K562 (cell line): ENCODE data around the gene CERS4. TPM values are rescaled to one million over a fixed set of nuclear protein-coding genes. Genes with fewer than 3 reads are reported as not detected.

Experiments
- ATAC-seq: fragments of 200-7000 bp; cut with Tn5 transposase; 3 replicates; pipeline ENCODE4 v1.9.1; 2020; ENCODE audit warnings: moderate library complexity
- BruUV-seq: library from RNA; stranded (reverse); fragments of 400-500 nt; replicated peaks from 2 replicates; lab custom pipeline; 2021; lab: Mats Ljungman, UMichigan
- CTCF ChIA-PET: fragments of 300-600 bp; formaldehyde crosslinking; extraction: SDS; loops from one replicate; lab custom pipeline; 2021; ENCODE audit warnings: low intra/inter-chr PET ratio; lab: Yijun Ruan, JAX
- POLR2A ChIA-PET: fragments of 300-600, 350-650 bp; sonication (Branson Sonifier 250); formaldehyde crosslinking; extraction: SDS; loops from one replicate; lab custom pipeline; 2021; ENCODE audit warnings: antibody characterized with exemption, inconsistent platforms; lab: Yijun Ruan, JAX
- DNase-seq, 4 experiments: peaks; one replicate each; pipeline versions ENCODE4 v3.0.0 to v3.0.0-alpha.2; 2011 to 2018; ENCODE audit warnings: low spot score in 3 of 4, mixed read lengths in 3 of 4; ENCODE audit errors: extremely low read depth in 1 of 4
- FAIRE-seq: peaks from 2 replicates; lab custom pipeline; 2011; peaks lifted over from hg19 to GRCh38; lab: Jason Lieb, UNC
- H2AFZ ChIP-seq: 2 replicates; pipeline ENCODE4 v1.6.0; 2011; ENCODE audit warnings: low read depth, low read length, control low read depth, inconsistent platforms
- H3K27ac ChIP-seq: fragments of 200-600 bp; 3 replicates; pipeline ENCODE4 v1.8.0; 2011; ENCODE audit warnings: low read depth, mild to moderate bottlenecking, control low read depth, inconsistent platforms, low read length, moderate library complexity, mixed read lengths; ENCODE audit errors: extremely low read depth
- H3K27me3 ChIP-seq, 2 experiments: fragments of 300-600 bp in 1 of 2; 2 replicates in 1 of 2; 3 replicates in 1 of 2; pipeline versions ENCODE4 v1.6.0 to v1.8.0; 2011; ENCODE audit warnings: inconsistent platforms in 2 of 2, low read length in 2 of 2, mild to moderate bottlenecking in 1 of 2, mixed read lengths in 1 of 2, moderate library complexity in 1 of 2; ENCODE audit not compliant: control insufficient read depth in 2 of 2, insufficient read depth in 2 of 2
- H3K36me3 ChIP-seq: fragments of 300-600 bp; 3 replicates; pipeline ENCODE4 v1.8.0; 2011; ENCODE audit warnings: mild to moderate bottlenecking, low read length, inconsistent platforms; ENCODE audit not compliant: control insufficient read depth, insufficient read depth
- H3K4me1 ChIP-seq, 2 experiments: fragments of 200-600 bp in 1 of 2; replicated peaks in 1 of 2; 2 replicates in 1 of 2; 3 replicates in 1 of 2; pipeline versions ENCODE4 v1.5.1 to v1.8.0; 2011; ENCODE audit warnings: inconsistent platforms in 2 of 2, low read length in 2 of 2, mild to moderate bottlenecking in 1 of 2, mixed read lengths in 1 of 2, moderate library complexity in 1 of 2; ENCODE audit not compliant: control insufficient read depth in 2 of 2, insufficient read depth in 2 of 2
- H3K4me2 ChIP-seq: 2 replicates; pipeline ENCODE4 v1.6.1; 2011; ENCODE audit warnings: low read length, control low read depth, inconsistent platforms, mixed read lengths; ENCODE audit not compliant: insufficient read depth
- H3K4me3 ChIP-seq: fragments of 200-600 bp; sonication (generic), shearing (Covaris generic); 2 replicates; pipeline ENCODE4 v1.5.1; 2016; ENCODE audit warnings: control low read depth, inconsistent platforms
- H3K79me2 ChIP-seq: fragments of 200-600 bp; 3 replicates; pipeline ENCODE4 v1.8.0; 2011; ENCODE audit warnings: low read length, inconsistent platforms; ENCODE audit not compliant: control insufficient read depth, insufficient read depth
- H3K9ac ChIP-seq, 2 experiments: 2 replicates each; pipeline versions ENCODE4 v1.6.0 to v1.6.1; 2011; ENCODE audit warnings: low read depth in 2 of 2, low read length in 2 of 2, control low read depth in 1 of 2, inconsistent platforms in 1 of 2, mild to moderate bottlenecking in 1 of 2, mixed read lengths in 1 of 2; ENCODE audit not compliant: insufficient read depth in 1 of 2
- H3K9me1 ChIP-seq: one replicate; pipeline ENCODE4 v1.6.0; 2011; ENCODE audit warnings: inconsistent platforms, mild to moderate bottlenecking, low read length, moderate library complexity; ENCODE audit not compliant: control insufficient read depth, insufficient read depth
- H3K9me3 ChIP-seq: replicated peaks from 2 replicates; pipeline ENCODE4 v1.5.1; 2011; ENCODE audit warnings: low read depth, low read length, inconsistent platforms; ENCODE audit not compliant: control insufficient read depth, insufficient read depth
- H4K20me1 ChIP-seq: replicated peaks from 2 replicates; pipeline ENCODE4 v1.6.1; 2011; ENCODE audit warnings: low read length, inconsistent platforms, mixed read lengths; ENCODE audit not compliant: control insufficient read depth, insufficient read depth
- BCOR ChIP-seq: fragments of 450-650 bp; IDR thresholded peaks from 2 replicates; pipeline ENCODE4 v1.6.1; 2016
- CREBBP ChIP-seq: IDR thresholded peaks from one replicate; pipeline ENCODE4 v1.6.1; 2012; ENCODE audit warnings: low read depth, mild to moderate bottlenecking, control low read depth, inconsistent platforms, low read length
- DMBX1 ChIP-seq: fragments of 250-450 bp; sonication (Bioruptor Pico); IDR thresholded peaks from 2 replicates; pipeline ENCODE4 v1.8.0; 2022; ENCODE audit warnings: inconsistent platforms, mild to moderate bottlenecking, moderate library complexity, borderline replicate concordance
- KDM1A ChIP-seq, 2 experiments: fragments of 450-650 bp; IDR thresholded peaks; 2 replicates each; pipeline ENCODE4 v1.6.1; 2016; ENCODE audit warnings: mild to moderate bottlenecking in 2 of 2
- PRPF4 ChIP-seq: fragments of 200-400 bp; formaldehyde crosslinking; IDR thresholded peaks from one replicate; pipeline ENCODE4 v1.6.1; 2017; ENCODE audit warnings: low read length, low read depth, mild to moderate bottlenecking; ENCODE audit not compliant: insufficient read depth, poor library complexity, severe bottlenecking
- PTBP1 ChIP-seq: fragments of 200-400 bp; formaldehyde crosslinking; IDR thresholded peaks from 2 replicates; pipeline ENCODE4 v1.6.1; 2017; ENCODE audit warnings: low read depth, low read length
- RBM25 ChIP-seq: fragments of 200-400 bp; formaldehyde crosslinking; IDR thresholded peaks from 2 replicates; pipeline ENCODE4 v1.6.1; 2018; ENCODE audit warnings: low read length, low read depth, moderate library complexity; ENCODE audit not compliant: severe bottlenecking
- STAT5A ChIP-seq: IDR thresholded peaks from 2 replicates; pipeline ENCODE4 v1.6.1; 2012; ENCODE audit warnings: low read length, inconsistent platforms, borderline replicate concordance
- ZFP36 ChIP-seq: fragments of 150-350 bp; IDR thresholded peaks from 2 replicates; pipeline ENCODE4 v1.6.1; 2018; ENCODE audit warnings: low read length, low read depth; ENCODE audit not compliant: partially characterized antibody
- WGBS: fragments of 100-300 bp; shearing (Covaris generic); methylation state at CpG from one replicate; pipeline ENCODE4 v1.1.6; 2016; ENCODE audit warnings: low coverage, mixed read lengths; ENCODE audit not compliant: insufficient coverage; ENCODE audit errors: missing lambda C conversion rate; 5-methylcytosine and 5-hydroxymethylcytosine counted together
- in situ Hi-C: fragments of 300-500 bp; cut with MboI; formaldehyde crosslinking; loops from 4 replicates; pipeline ENCODE4 v1.15.0; 2018; ENCODE audit warnings: inconsistent platforms, mixed read lengths
- intact Hi-C: fragments of 100-400 bp; cut with micrococcal nuclease; formaldehyde crosslinking; loops from 2 replicates; pipeline ENCODE4 v1.14.2; 2022
- polyA plus RNA-seq, 8 experiments: library from polyadenylated mRNA; depleted of rRNA in 4 of 8; stranded (reverse) in 5 of 8; unstranded in 3 of 8; fragments of >200 nt; fragmentation: Nextera tagmentation in 2 of 8; fragmentation: Illumina TruSeq in 1 of 8; extraction: Ambion mirVana in 2 of 8; extraction: Trizol in 1 of 8; gene quantifications; 2 replicates each; pipeline versions ENCODE4 v1.2.1 to v1.2.3, GENCODE V29; 2011 to 2014; ENCODE audit warnings: inconsistent platforms in 1 of 8, missing spikeins in 1 of 8
- total RNA-seq, 7 experiments: library from RNA; depleted of rRNA in 6 of 7; stranded (reverse); fragments of >200 nt in 6 of 7; fragmentation: Illumina TruSeq in 2 of 7; extraction: Trizol in 2 of 7; gene quantifications; 2 replicates each; pipeline versions ENCODE4 v1.2.1 to v1.2.3, GENCODE V29; 2011 to 2021; ENCODE audit warnings: low replicate concordance in 1 of 7
- TF ChIP-seq, protein P1 (sequence below): sonication (generic); formaldehyde crosslinking; IDR thresholded peaks from 2 replicates; pipeline ENCODE4 v1.8.0; 2022; ENCODE audit warnings: missing genetic modification reagents, mild to moderate bottlenecking, moderate library complexity, borderline replicate concordance
- TF ChIP-seq, protein P2 (sequence below), 2 experiments: IDR thresholded peaks; 2 replicates each; pipeline ENCODE4 v1.6.1; 2011; ENCODE audit warnings: borderline replicate concordance in 1 of 2, control low read depth in 1 of 2, low read depth in 1 of 2, low read length in 1 of 2, mild to moderate bottlenecking in 1 of 2, mixed read lengths in 1 of 2, moderate library complexity in 1 of 2; ENCODE audit not compliant: insufficient read depth in 1 of 2, insufficient read length in 1 of 2, poor library complexity in 1 of 2, severe bottlenecking in 1 of 2; ENCODE audit errors: extremely low read depth in 1 of 2

Gene CERS4
- total and polyA plus RNA-seq, 9 of the 15 experiments (the other 6 are each of a cell fraction or from before 2014, with no cell fraction given) = 0.14 to 4.4 (median 2.9) TPM; not detected in 1

DNA sequence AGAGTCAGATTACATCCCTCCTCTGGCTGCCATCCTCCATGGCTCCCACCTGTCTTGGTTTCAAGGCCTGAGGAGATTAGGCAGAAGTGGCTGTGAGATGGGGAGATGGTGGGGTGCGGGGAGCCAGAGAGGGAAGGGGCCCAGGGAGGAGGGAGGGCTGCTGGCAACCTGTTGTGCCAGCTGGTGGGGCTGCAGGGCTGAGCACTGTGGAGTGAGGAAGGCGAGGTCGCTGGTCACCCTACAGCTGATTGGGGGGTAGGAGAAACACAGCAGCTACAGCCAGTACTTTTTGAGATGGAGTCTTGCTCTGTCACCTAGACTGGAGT lies 50.7 kb downstream of the CERS4 start:
- no peaks in the 10 kb centered on the region for H4K20me1 ChIP-seq
- ATAC-seq = no peak
- peak overlapping the region in 1 of 2 experiments; percentile 14; a peak in 1 of 4 replicates for H3K9ac ChIP-seq
- WGBS = 57% methylated on average over 2 of the region's 3 CpGs
- H3K27ac ChIP-seq = no peak overlapping the region
- in situ Hi-C loops = no loop called here
- POLR2A ChIA-PET = interaction anchor here (0.6 kb wide), 2 partner anchors 43 to 196 kb away, joined by 3 to 5 read pairs; no protein-coding TSS in a partner anchor
- no peaks in the 10 kb centered on the region for H3K36me3 ChIP-seq
- H3K27me3 ChIP-seq = no peaks in the 10 kb centered on the region
- H3K9me1 ChIP-seq = peaks cover 4% of the 10 kb centered on the region
- no peak for TF ChIP-seq CREBBP
- TF ChIP-seq, protein P1, sequence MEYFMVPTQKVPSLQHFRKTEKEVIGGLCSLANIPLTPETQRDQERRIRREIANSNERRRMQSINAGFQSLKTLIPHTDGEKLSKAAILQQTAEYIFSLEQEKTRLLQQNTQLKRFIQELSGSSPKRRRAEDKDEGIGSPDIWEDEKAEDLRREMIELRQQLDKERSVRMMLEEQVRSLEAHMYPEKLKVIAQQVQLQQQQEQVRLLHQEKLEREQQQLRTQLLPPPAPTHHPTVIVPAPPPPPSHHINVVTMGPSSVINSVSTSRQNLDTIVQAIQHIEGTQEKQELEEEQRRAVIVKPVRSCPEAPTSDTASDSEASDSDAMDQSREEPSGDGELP (CRISPR knock-in tag) = peak; percentile 23; the same call in 1 of the 2 replicates
- TF ChIP-seq, all 486 proteins: peak for 1
- H3K79me2 ChIP-seq = no peaks in the 10 kb centered on the region
- BruUV-seq = no TSS peak
- intact Hi-C loops = loop anchor here (10.0 kb wide), 2 partner anchors 65 to 245 kb away; partner anchors contain the start of genes NDUFA7 and RPS28
- no peaks in the 10 kb centered on the region for H3K9me3 ChIP-seq
- FAIRE-seq = no peak
- no peak overlapping the region for H2AFZ ChIP-seq
- CTCF ChIA-PET = no interaction called here
- no peak overlapping the region for H3K4me3 ChIP-seq
- no peak overlapping the region for H3K4me2 ChIP-seq
- peaks cover 9 to 43% of the 10 kb centered on the region in 2 experiments; a peak in 4 of 5 replicates for H3K4me1 ChIP-seq
- DNase-seq = no peak

DNA sequence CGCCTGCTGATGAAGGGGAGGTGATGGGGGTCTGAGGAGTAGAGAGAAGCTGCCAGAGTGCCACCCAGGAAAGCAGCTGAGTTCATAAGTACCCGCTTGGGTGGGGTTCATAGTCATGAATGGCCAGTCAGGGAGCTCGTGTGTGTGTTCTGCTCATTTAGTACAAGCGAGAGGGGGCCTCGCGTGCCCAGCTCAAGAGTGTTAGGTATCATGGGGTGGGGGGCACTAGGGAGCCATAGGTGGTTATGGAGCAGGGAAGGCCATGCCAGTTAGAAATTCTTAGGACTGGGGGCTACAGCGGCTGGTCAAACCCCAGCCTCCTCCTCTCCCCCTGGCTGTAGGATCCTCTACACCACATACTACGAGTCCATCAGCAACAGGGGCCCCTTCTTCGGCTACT lies 52.2 kb downstream of the CERS4 start:
- TF ChIP-seq BCOR (peak; percentile 86), PTBP1 (0 out of 2 replicates have a peak, but pooled peaks have one; percentile 51), ZFP36 (peak; percentile 66), RBM25 (peak; percentile 65), PRPF4 (no peak), STAT5A (no peak), KDM1A (IDR thresholded peaks at IDR 0.05) (peak; percentile 35 to 68; a peak in 3 of 4 replicates), DMBX1 (no peak)
- TF ChIP-seq, protein P2, sequence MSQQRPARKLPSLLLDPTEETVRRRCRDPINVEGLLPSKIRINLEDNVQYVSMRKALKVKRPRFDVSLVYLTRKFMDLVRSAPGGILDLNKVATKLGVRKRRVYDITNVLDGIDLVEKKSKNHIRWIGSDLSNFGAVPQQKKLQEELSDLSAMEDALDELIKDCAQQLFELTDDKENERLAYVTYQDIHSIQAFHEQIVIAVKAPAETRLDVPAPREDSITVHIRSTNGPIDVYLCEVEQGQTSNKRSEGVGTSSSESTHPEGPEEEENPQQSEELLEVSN (IDR thresholded peaks at IDR 0.05; ENCODE audit: borderline replicate concordance in 1 of 2, extremely low read depth in 1 of 2, insufficient read depth in 1 of 2, insufficient read length in 1 of 2, low read depth in 1 of 2, low read length in 1 of 2, poor library complexity in 1 of 2, severe bottlenecking in 1 of 2) = peak in 1 of 2 experiments; percentile 5
- no peaks in the 10 kb centered on the region for H3K36me3 ChIP-seq
- WGBS = 69% methylated on average over 8 of the region's 9 CpGs
- DNase-seq (no peak), FAIRE-seq (no peak), ATAC-seq (no peak)
- H3K4me1 ChIP-seq = peaks cover 9 to 39% of the 10 kb centered on the region in 2 experiments; a peak in 4 of 5 replicates
- no peak overlapping the region for H3K9ac ChIP-seq
- no peaks in the 10 kb centered on the region for H3K9me3 ChIP-seq
- no TSS peak for BruUV-seq
- H2AFZ ChIP-seq = no peak overlapping the region
- no peaks in the 10 kb centered on the region for H4K20me1 ChIP-seq
- no peak overlapping the region for H3K27ac ChIP-seq
- no peaks in the 10 kb centered on the region for H3K27me3 ChIP-seq
- H3K4me2 ChIP-seq = no peak overlapping the region; the same call in 1 of the 2 replicates
- ChIA-PET CTCF (no interaction called here), POLR2A (interaction anchor here (0.5 to 0.6 kb wide), 2 partner anchors 126 to 318 kb away, joined by 3 read pairs; partner anchors contain the start of gene TIMM44)
- intact Hi-C loops (loop anchor here (10.0 kb wide), 1 partner anchor 63 kb away; the partner anchor contains the start of genes NDUFA7 and RPS28), in situ Hi-C loops (no loop called here)
- no peaks in the 10 kb centered on the region for H3K79me2 ChIP-seq
- H3K9me1 ChIP-seq = peaks cover 4% of the 10 kb centered on the region
- H3K4me3 ChIP-seq = no peak overlapping the region
